Measurements from ENCODE around the gene JAKMIP1. TPM values are rescaled to one million over a fixed set of nuclear protein-coding genes. Genes with fewer than 3 reads are reported as not detected.

The JAKMIP1 gene
- total RNA-seq, 4 donors from 2014 or later: 0.67 to 1.3 (median 1.1) TPM

- no peak overlapping the region for H3K27ac ChIP-seq
- intact Hi-C loops (cut with DNase I): no loop called here
- H3K4me3 ChIP-seq: no peak overlapping the region
- DNase-seq: no peak
- H3K4me1 ChIP-seq: no peaks in the 10 kb centered on the region
- no peak for TF ChIP-seq POLR2A (IDR thresholded peaks at IDR 0.05)
- TF ChIP-seq CTCF (IDR thresholded peaks at IDR 0.05): no peak
- no peaks in the 10 kb centered on the region for H3K36me3 ChIP-seq
- 79 to 85% methylated on average over 7 to 9 of the region's 11 CpGs for WGBS, 2 donors
- H3K27me3 ChIP-seq: peaks cover 0 to 84% (median 2%) of the 10 kb centered on the region in 4 donors
- H3K9me3 ChIP-seq: peaks cover 0 to 3% (median 0%) of the 10 kb centered on the region in 3 donors
Observed at GRCh38 chr4:6191448-6192130, 8.8 kb downstream of the JAKMIP1 start.

DNA sequence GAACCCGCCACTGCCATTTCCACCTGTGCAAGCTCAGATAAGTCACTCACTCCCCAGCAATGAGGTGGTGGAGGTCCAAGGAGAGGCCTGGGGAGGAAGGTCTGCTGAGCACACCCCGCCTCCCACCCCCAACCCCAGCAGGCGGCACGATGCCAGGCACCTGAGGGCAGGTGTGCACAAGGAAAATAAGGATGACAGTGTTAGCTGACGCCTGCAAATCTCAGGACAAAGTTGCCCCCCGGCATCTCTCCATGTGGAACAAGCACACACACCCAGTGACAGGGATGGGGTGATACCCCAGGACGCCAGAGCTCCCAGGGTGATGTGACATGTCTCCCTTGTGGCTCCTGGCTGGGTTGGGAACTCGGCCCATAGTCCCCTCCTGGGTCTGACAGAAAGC is 9.9 kb downstream of the JAKMIP1 start:
- H3K36me3 ChIP-seq: no peaks in the 10 kb centered on the region
- intact Hi-C loops (cut with DNase I): no loop called here
- TF ChIP-seq POLR2A (IDR thresholded peaks at IDR 0.05) (no peak), CTCF (IDR thresholded peaks at IDR 0.05) (no peak)
- H3K9me3 ChIP-seq: peaks cover 0 to 3% (median 0%) of the 10 kb centered on the region in 3 donors
- H3K27ac ChIP-seq: no peak overlapping the region
- no peak overlapping the region for H3K4me3 ChIP-seq
- DNase-seq: no peak
- no peaks in the 10 kb centered on the region for H3K4me1 ChIP-seq
- WGBS, 2 donors: 59 to 76% methylated on average over 3 to 5 of the region's 8 CpGs
- H3K27me3 ChIP-seq: peaks cover 0 to 73% (median 0%) of the 10 kb centered on the region in 4 donors

DNA sequence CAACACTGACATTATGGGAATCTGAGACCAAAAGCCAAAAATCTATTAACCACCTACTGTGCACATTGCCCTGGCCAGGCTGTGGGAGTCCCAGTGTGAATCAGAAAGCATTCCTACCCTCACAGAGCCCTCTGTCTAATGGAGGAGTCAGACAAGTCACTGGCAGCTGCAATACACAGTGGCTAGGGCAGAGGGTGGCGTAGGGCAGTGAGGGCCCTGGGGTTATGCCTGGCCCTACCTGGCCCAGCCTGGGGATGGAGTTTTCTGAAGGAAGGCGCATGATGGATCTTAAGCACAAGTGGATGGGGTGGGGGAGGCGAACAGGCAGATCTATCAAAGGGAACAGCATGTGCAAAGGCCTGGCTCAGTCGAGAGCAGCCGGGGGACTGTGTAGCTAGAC is 10.8 kb downstream of the JAKMIP1 start:
- no peak for DNase-seq
- intact Hi-C loops (cut with DNase I): no loop called here
- no peak for TF ChIP-seq POLR2A (IDR thresholded peaks at IDR 0.05)
- TF ChIP-seq CTCF (IDR thresholded peaks at IDR 0.05): no peak
- Histone ChIP-seq H3K36me3 (no peaks in the 10 kb centered on the region), H3K4me1 (no peaks in the 10 kb centered on the region), H3K27ac (no peak overlapping the region), H3K4me3 (no peak overlapping the region), H3K27me3 (peaks cover 0 to 63% (median 0%) of the 10 kb centered on the region in 4 donors), H3K9me3 (peaks cover 0 to 3% (median 0%) of the 10 kb centered on the region in 3 donors)
- WGBS, 2 donors: 70 to 79% methylated on average over 4 to 5 of the region's 5 CpGs

DNA sequence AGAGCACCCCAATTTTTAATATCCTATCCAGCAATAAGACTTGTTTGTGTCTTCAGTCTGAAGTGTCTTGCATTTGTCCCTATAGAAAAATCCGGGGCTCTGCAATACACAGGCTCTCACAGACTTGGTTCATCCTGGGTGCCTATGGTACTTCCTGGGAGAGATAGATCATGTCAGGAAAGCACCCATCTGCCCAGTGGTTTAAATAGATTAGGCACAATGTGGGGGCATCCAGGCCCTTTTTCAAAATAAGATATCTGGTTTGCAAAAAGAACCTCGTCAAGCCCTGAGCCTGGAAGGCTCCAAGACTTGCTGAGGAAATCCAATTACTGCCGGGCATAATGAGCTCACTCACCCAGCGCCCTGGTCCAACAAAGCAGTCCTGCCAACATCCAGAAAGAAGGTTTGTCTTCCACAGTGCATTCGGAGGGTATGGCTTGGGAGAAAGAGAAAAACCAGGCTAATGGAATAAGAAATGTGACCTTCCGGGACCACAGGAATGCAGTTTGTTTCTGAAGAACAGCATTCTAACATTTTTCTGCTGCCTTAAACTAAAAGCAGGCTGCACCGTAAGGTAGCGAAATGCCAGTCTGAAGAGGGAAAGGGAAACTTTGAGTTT is 11.6 kb downstream of the JAKMIP1 start:
- no peak overlapping the region for H3K27ac ChIP-seq
- intact Hi-C loops (cut with DNase I): no loop called here
- no peak for DNase-seq
- no peaks in the 10 kb centered on the region for H3K4me1 ChIP-seq
- no peak overlapping the region for H3K4me3 ChIP-seq
- peaks cover 0 to 56% (median 0%) of the 10 kb centered on the region in 4 donors for H3K27me3 ChIP-seq
- TF ChIP-seq CTCF (IDR thresholded peaks at IDR 0.05) (no peak), POLR2A (IDR thresholded peaks at IDR 0.05) (no peak)
- no peaks in the 10 kb centered on the region for H3K36me3 ChIP-seq
- WGBS, 2 donors: 70 to 72% methylated on average over 8 of the region's 8 CpGs
- H3K9me3 ChIP-seq: peaks cover 0 to 3% (median 0%) of the 10 kb centered on the region in 3 donors

- no peak for TF ChIP-seq POLR2A (IDR thresholded peaks at IDR 0.05)
- TF ChIP-seq CTCF (IDR thresholded peaks at IDR 0.05): no peak
- no peak for DNase-seq
- Histone ChIP-seq H3K36me3 (no peaks in the 10 kb centered on the region), H3K27ac (no peak overlapping the region), H3K4me3 (no peak overlapping the region), H3K4me1 (no peaks in the 10 kb centered on the region), H3K9me3 (peaks cover 0 to 3% (median 0%) of the 10 kb centered on the region in 3 donors), H3K27me3 (peaks cover 0 to 25% (median 0%) of the 10 kb centered on the region in 4 donors)
- WGBS, 2 donors: 50 to 67% methylated on average over 1 to 5 of the region's 5 CpGs
- intact Hi-C loops (cut with DNase I): no loop called here
Observed at GRCh38 chr4:6184169-6184568, 16.2 kb downstream of the JAKMIP1 start.

All from esophagus squamous epithelium (tissue), 5 donors.